Cardiac fibroblast (primary cell): ENCODE measurements around the gene BAZ2A.
A peak's percentile ranks its signal among the peaks of the same experiment; 100 is the strongest.

Source experiments
- DNase-seq, 2 donors: peaks; one replicate each; pipeline versions ENCODE4 v3.0.0 to v3.0.0-alpha.2; 2010; ENCODE audit warnings: low read depth in 2 of 2
- H3K4me3 ChIP-seq, 2 donors: replicated peaks in 1 of 2; 1 replicate in 1 of 2; 2 replicates in 1 of 2; pipeline ENCODE4 v1.5.1; 2011; ENCODE audit warnings: low read depth in 2 of 2, low read length in 2 of 2, mild to moderate bottlenecking in 2 of 2, moderate library complexity in 1 of 2
- CTCF ChIP-seq: IDR thresholded peaks from one replicate; pipeline ENCODE4 v1.5.1; 2011; ENCODE audit warnings: low read depth, mild to moderate bottlenecking, low read length, inconsistent platforms

Gene BAZ2A

DNA sequence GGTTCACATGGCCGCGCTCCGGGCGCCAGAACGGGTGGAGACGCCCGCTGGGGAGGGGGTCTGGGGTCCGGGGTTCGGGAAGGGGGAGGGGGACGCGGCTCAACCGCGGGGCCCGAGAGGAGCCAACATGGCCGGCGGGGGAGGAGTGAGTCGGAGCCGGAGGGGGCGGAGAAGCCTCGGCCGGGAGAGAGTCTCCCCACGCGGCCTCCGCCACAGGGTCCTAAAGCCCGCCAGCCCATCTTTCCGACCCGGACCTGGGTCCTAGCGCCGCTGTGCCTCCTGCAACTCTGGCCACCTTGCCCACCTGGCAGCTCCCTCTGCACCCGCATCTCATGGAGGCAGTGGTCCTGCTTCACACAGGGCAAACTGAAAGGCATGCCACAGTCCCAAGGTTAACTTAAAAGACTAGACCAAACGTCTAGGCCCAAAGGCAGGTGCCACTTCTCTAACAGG, at the start of gene BAZ2A:
Gene BAZ2A, minus strand, starts transcription at position 147 of the 453 bp plus-strand sequence. CDS start 12,796 bp downstream, outside the sequence.
- TF ChIP-seq CTCF = no peak
- peak within 1 kb of the TSS; percentile 95 to 99 for H3K4me3 ChIP-seq

GRCh38 chr12:56678852-56679251, 48.7 kb upstream of the BAZ2A start:
- DNase-seq = no peak
- TF ChIP-seq CTCF = no peak
- H3K4me3 ChIP-seq = no peak overlapping the region

More for the DNA sequence above, at the start of gene BAZ2A:
- peak; percentile 80 to 83 for DNase-seq

- TF ChIP-seq CTCF = no peak
- DNase-seq = no peak
- H3K4me3 ChIP-seq = no peak overlapping the region
These were observed 47.6 kb upstream of the BAZ2A start for GRCh38 chr12:56677680-56678079.

DNA sequence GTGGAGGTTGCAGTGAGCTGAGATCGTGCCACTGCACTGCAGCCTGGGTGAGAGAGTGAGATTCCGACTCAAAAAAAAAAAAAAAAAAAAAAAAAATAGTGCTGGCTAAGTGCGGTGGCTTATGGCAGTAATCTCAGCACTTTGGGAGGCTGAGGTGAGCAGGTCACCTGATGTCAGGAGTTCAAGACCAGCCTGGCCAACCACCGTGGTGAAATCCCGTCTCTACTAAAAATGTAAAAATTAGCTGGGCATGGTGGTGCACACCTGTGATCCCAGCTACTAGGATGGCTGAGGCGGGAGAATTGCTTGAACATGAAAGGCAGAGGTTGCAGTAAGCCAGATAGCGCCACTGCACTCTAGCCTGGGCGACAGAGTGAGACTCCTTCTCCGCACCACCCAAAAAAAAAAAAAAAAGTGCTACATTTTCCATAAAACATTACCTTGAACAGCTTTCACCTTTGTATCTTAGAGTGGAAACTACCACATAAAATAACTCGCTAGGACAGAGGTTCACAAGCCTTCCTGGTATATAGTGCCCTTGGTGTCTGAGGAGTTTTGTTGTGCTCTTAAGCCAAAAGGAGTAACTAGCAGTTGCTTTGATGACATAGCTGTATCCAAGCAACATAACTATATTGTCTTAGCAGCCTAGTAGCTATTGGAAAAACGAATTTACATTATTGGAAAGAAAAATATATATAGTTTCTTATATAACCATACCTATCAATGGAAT, 46.9 kb upstream of the BAZ2A start:
- no peak for TF ChIP-seq CTCF
- no peak for DNase-seq
- H3K4me3 ChIP-seq = no peak overlapping the region

GRCh38 chr12:56671608-56672007, 41.5 kb upstream of the BAZ2A start:
- no peak for TF ChIP-seq CTCF
- DNase-seq = no peak
- H3K4me3 ChIP-seq = no peak overlapping the region

- TF ChIP-seq CTCF = no peak
- H3K4me3 ChIP-seq = no peak overlapping the region
- DNase-seq = no peak
These were observed 40.7 kb upstream of the BAZ2A start for GRCh38 chr12:56670836-56671235.

- DNase-seq = no peak
- TF ChIP-seq CTCF = no peak
- H3K4me3 ChIP-seq = no peak overlapping the region
These were observed 38.0 kb upstream of the BAZ2A start for GRCh38 chr12:56668197-56668457.
